GM12878 (cell line): Measurements from ENCODE around the gene TAS2R46.

Source experiments
- CEBPB ChIP-seq, 2 experiments: fragments of 150-350 bp in 1 of 2; IDR thresholded peaks; 2 replicates each; pipeline ENCODE4 v1.6.1; 2012 to 2014; ENCODE audit warnings: low read depth in 2 of 2, low read length in 2 of 2, borderline replicate concordance in 1 of 2, inconsistent platforms in 1 of 2
- POLR2A ChIP-seq: IDR thresholded peaks from 2 replicates; pipeline ENCODE4 v1.6.1; 2011; ENCODE audit warnings: low read depth, mild to moderate bottlenecking, low read length
- POLR2AphosphoS5 ChIP-seq: IDR thresholded peaks from 2 replicates; pipeline ENCODE4 v1.6.1; 2011; ENCODE audit warnings: mild to moderate bottlenecking, low read length, inconsistent platforms
- TF ChIP-seq, protein P1 (sequence below): IDR thresholded peaks from 2 replicates; pipeline ENCODE4 v1.6.1; 2012; ENCODE audit warnings: low read depth, low read length, improper control_type of control experiment
- TF ChIP-seq, protein P2 (sequence below): IDR thresholded peaks from 2 replicates; pipeline ENCODE4 v1.6.1; 2012; ENCODE audit warnings: low read depth, low read length, improper control_type of control experiment

DNA sequence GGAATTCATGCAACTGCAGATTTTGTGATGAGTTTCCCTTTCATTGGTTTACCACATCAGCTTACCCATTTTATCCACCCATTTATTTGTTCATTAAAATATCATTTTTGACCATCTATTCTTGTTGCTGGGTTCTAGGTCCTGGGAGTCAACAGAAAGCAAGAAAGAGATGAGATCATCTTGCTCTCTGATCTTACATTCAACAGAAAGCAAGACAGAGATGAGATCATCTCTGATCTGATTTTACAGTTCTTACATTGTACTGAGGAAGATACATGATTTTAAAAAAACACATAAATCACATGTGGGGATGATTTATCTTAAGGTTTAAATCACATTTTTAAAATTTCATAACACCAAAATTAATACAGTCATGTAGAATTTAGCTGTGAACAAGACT, 2.3 kb downstream of the TAS2R46 start:
- TF ChIP-seq, protein P1, sequence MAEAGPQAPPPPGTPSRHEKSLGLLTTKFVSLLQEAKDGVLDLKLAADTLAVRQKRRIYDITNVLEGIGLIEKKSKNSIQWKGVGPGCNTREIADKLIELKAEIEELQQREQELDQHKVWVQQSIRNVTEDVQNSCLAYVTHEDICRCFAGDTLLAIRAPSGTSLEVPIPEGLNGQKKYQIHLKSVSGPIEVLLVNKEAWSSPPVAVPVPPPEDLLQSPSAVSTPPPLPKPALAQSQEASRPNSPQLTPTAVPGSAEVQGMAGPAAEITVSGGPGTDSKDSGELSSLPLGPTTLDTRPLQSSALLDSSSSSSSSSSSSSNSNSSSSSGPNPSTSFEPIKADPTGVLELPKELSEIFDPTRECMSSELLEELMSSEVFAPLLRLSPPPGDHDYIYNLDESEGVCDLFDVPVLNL = no peak
- TF ChIP-seq POLR2A = no peak
- TF ChIP-seq POLR2AphosphoS5 = no peak
- no peak for TF ChIP-seq CEBPB (IDR thresholded peaks at IDR 0.05; ENCODE audit: borderline replicate concordance in 1 of 2, low read depth in 2 of 2, low read length in 2 of 2)
- TF ChIP-seq, protein P2, sequence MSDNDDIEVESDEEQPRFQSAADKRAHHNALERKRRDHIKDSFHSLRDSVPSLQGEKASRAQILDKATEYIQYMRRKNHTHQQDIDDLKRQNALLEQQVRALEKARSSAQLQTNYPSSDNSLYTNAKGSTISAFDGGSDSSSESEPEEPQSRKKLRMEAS = no peak
